ENCODE results near the gene ZNF581.

The ZNF581 gene

DNA sequence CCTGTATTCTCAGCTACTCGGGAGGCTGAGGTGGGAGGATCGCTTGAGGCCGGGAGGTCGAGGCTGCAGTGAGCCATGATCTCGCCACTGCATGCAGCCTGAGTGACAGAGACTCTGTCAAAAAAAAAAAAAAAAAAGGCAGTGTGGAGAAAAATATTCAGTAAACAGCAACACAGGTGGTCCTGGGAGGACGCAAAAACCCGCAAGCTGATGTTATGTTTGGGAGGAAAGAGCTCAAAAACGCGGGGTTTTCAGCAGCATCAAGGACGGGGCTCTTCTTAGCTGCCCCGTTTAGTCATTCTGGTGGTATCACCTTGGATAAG is 18.5 kb upstream of the ZNF581 start:
- Histone ChIP-seq H3K27ac (replicated peaks) (peak overlapping the region; percentile 82), H3K27me3 (ENCODE audit: insufficient read depth, poor library complexity, severe bottlenecking) (no peaks in the 10 kb centered on the region), H3K4me3 (replicated peaks; ENCODE audit: insufficient read depth, low read length) (peak overlapping the region; percentile 46)
- TF ChIP-seq GABPA (IDR thresholded peaks at IDR 0.05; ENCODE audit: low read depth): no peak
- no peak for TF ChIP-seq POLR2AphosphoS5 (IDR thresholded peaks at IDR 0.05; ENCODE audit: low read depth)
- TF ChIP-seq, protein P1, sequence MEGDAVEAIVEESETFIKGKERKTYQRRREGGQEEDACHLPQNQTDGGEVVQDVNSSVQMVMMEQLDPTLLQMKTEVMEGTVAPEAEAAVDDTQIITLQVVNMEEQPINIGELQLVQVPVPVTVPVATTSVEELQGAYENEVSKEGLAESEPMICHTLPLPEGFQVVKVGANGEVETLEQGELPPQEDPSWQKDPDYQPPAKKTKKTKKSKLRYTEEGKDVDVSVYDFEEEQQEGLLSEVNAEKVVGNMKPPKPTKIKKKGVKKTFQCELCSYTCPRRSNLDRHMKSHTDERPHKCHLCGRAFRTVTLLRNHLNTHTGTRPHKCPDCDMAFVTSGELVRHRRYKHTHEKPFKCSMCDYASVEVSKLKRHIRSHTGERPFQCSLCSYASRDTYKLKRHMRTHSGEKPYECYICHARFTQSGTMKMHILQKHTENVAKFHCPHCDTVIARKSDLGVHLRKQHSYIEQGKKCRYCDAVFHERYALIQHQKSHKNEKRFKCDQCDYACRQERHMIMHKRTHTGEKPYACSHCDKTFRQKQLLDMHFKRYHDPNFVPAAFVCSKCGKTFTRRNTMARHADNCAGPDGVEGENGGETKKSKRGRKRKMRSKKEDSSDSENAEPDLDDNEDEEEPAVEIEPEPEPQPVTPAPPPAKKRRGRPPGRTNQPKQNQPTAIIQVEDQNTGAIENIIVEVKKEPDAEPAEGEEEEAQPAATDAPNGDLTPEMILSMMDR (IDR thresholded peaks at IDR 0.05; ENCODE audit: insufficient read depth, low read length): no peak
- TF ChIP-seq, protein P2, sequence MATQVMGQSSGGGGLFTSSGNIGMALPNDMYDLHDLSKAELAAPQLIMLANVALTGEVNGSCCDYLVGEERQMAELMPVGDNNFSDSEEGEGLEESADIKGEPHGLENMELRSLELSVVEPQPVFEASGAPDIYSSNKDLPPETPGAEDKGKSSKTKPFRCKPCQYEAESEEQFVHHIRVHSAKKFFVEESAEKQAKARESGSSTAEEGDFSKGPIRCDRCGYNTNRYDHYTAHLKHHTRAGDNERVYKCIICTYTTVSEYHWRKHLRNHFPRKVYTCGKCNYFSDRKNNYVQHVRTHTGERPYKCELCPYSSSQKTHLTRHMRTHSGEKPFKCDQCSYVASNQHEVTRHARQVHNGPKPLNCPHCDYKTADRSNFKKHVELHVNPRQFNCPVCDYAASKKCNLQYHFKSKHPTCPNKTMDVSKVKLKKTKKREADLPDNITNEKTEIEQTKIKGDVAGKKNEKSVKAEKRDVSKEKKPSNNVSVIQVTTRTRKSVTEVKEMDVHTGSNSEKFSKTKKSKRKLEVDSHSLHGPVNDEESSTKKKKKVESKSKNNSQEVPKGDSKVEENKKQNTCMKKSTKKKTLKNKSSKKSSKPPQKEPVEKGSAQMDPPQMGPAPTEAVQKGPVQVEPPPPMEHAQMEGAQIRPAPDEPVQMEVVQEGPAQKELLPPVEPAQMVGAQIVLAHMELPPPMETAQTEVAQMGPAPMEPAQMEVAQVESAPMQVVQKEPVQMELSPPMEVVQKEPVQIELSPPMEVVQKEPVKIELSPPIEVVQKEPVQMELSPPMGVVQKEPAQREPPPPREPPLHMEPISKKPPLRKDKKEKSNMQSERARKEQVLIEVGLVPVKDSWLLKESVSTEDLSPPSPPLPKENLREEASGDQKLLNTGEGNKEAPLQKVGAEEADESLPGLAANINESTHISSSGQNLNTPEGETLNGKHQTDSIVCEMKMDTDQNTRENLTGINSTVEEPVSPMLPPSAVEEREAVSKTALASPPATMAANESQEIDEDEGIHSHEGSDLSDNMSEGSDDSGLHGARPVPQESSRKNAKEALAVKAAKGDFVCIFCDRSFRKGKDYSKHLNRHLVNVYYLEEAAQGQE (IDR thresholded peaks at IDR 0.05; ENCODE audit: insufficient replicate concordance, low read depth): no peak
- TF ChIP-seq SPI1 (IDR thresholded peaks at IDR 0.05; ENCODE audit: borderline replicate concordance, low read depth): no peak
- DNase-seq (ENCODE audit: low read depth in 1 of 2, low spot score in 1 of 2): no peak

DNA sequence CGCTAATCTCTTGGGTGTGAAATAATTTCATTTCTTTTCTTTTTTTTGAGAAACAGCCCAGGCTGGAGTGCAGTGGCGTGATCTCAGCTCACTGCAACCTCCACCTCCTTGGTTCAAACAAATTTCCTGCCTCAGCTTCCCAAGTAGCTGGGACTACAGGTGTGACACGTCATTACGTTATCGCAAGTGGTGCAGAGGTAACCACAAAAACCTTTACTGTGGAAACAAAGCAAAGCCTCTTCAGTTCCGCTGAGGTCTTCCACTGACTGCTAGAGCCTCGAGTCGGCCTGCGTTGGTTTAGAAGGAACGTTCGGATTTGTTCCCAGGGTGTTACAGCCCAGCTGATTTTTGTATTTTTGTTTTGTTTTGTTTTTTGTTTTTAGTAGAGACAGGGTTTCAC is 17.1 kb upstream of the ZNF581 start:
- no peak overlapping the region for H3K27ac ChIP-seq (replicated peaks)
- no peak overlapping the region for H3K4me3 ChIP-seq (replicated peaks; ENCODE audit: insufficient read depth, low read length)
- TF ChIP-seq POLR2AphosphoS5 (IDR thresholded peaks at IDR 0.05; ENCODE audit: low read depth) (no peak), SPI1 (IDR thresholded peaks at IDR 0.05; ENCODE audit: borderline replicate concordance, low read depth) (no peak), GABPA (IDR thresholded peaks at IDR 0.05; ENCODE audit: low read depth) (no peak)
- TF ChIP-seq, protein P1 (IDR thresholded peaks at IDR 0.05; ENCODE audit: insufficient read depth, low read length): no peak
- TF ChIP-seq, protein P2 (IDR thresholded peaks at IDR 0.05; ENCODE audit: insufficient replicate concordance, low read depth): no peak
- no peak for DNase-seq (ENCODE audit: low read depth in 1 of 2, low spot score in 1 of 2)
- no peaks in the 10 kb centered on the region for H3K27me3 ChIP-seq (ENCODE audit: insufficient read depth, poor library complexity, severe bottlenecking)

DNA sequence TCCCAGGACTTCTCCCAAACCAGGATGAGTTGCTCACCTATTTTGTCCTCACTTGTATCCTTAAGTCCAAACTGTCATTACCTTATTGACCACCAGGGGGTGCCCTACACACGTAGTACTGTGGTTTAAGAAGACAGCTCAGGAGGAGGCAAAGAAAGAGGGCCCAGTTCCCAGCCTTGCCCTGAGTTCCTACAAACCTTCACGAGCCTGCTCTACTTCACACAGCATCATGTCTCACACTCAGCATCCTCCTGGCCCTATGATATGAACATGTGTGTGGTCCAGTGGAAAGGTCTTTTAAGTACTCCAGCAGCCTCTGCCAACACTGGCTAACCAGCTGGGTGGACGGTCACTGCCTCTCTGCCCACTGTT is 11.0 kb upstream of the ZNF581 start:
- no peaks in the 10 kb centered on the region for H3K27me3 ChIP-seq (ENCODE audit: insufficient read depth, poor library complexity, severe bottlenecking)
- no peak overlapping the region for H3K4me3 ChIP-seq (replicated peaks; ENCODE audit: insufficient read depth, low read length)
- TF ChIP-seq SPI1 (IDR thresholded peaks at IDR 0.05; ENCODE audit: borderline replicate concordance, low read depth): no peak
- TF ChIP-seq, protein P1 (IDR thresholded peaks at IDR 0.05; ENCODE audit: insufficient read depth, low read length): peak; percentile 76
- no peak overlapping the region for H3K27ac ChIP-seq (replicated peaks)
- DNase-seq (ENCODE audit: low read depth in 1 of 2, low spot score in 1 of 2): peak; percentile 93 to 94

DNA sequence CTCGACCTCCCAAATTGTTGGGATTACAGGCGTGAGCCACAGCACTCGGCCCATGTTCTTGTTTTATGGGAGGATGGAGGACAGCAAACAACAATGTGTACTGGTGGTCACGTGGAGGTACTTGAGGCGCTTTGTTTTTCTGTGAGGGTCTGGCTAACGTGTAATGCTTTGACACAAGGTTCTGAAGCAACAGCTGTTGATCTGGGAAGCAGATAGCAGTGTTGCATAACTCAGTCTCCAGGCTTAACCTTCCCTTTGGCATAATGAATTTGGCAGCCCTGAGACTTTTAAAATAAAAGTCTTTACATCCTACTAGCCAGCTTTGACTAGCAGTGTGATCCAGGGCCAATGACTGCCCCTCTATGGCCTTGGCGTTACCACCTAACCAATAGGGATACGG is 9.6 kb upstream of the ZNF581 start:
- H3K27ac ChIP-seq (replicated peaks): peak overlapping the region; percentile 90
- no peaks in the 10 kb centered on the region for H3K27me3 ChIP-seq (ENCODE audit: insufficient read depth, poor library complexity, severe bottlenecking)
- TF ChIP-seq, protein P1 (IDR thresholded peaks at IDR 0.05; ENCODE audit: insufficient read depth, low read length): no peak
- TF ChIP-seq GABPA (IDR thresholded peaks at IDR 0.05; ENCODE audit: low read depth): no peak
- TF ChIP-seq SPI1 (IDR thresholded peaks at IDR 0.05; ENCODE audit: borderline replicate concordance, low read depth): no peak
- no peak for TF ChIP-seq POLR2AphosphoS5 (IDR thresholded peaks at IDR 0.05; ENCODE audit: low read depth)
- TF ChIP-seq, protein P2 (IDR thresholded peaks at IDR 0.05; ENCODE audit: insufficient replicate concordance, low read depth): no peak
- peak in 1 of 2 experiments; percentile 43 for DNase-seq (ENCODE audit: low read depth in 1 of 2, low spot score in 1 of 2)
- H3K4me3 ChIP-seq (replicated peaks; ENCODE audit: insufficient read depth, low read length): no peak overlapping the region
